GM20000 (cell line): ENCODE data around the gene WDR49.

Experiments used
- DNase-seq: peaks from one replicate; pipeline ENCODE4 v3.0.0; 2012; ENCODE audit warnings: low spot score
- CTCF ChIP-seq: IDR thresholded peaks from 2 replicates; pipeline ENCODE4 v1.5.1; 2012; ENCODE audit warnings: mild to moderate bottlenecking, control low read depth; ENCODE audit errors: extremely low read depth, missing control alignments

Gene WDR49

GRCh38 chr3:167653760-167654159 lies at the start of gene WDR49:
TSS of gene WDR49 (minus strand) at chr3:167653942. CDS start at chr3:167653425, 517 bp downstream.
- DNase-seq = peak; percentile 4
- TF ChIP-seq CTCF = no peak

- DNase-seq = no peak
- TF ChIP-seq CTCF = no peak
Observed at GRCh38 chr3:167700926-167701325, 47.2 kb upstream of the WDR49 start.

- TF ChIP-seq CTCF = no peak
- no peak for DNase-seq
Observed at GRCh38 chr3:167700046-167700445, 46.3 kb upstream of the WDR49 start.

GRCh38 chr3:167694121-167694520 lies 40.4 kb upstream of the WDR49 start:
- TF ChIP-seq CTCF = no peak
- no peak for DNase-seq

- no peak for TF ChIP-seq CTCF
- DNase-seq = peak; percentile 58
Observed at GRCh38 chr3:167691366-167691765, 37.6 kb upstream of the WDR49 start.

- TF ChIP-seq CTCF = peak; percentile 18
- peak; percentile 38 for DNase-seq
Observed at GRCh38 chr3:167684388-167684993, 30.7 kb upstream of the WDR49 start.

GRCh38 chr3:167679526-167679925 lies 25.8 kb upstream of the WDR49 start:
- no peak for TF ChIP-seq CTCF
- no peak for DNase-seq
